Effector memory CD8-positive, alpha-beta T cell (primary cell): ENCODE measurements around the gene KIAA1586.
"Not testable (repeated sequence)": the region's sequence is repeated elsewhere in the genome, so short reads cannot be mapped to it uniquely, and the experiment has no call there.

Experiments
- ATAC-seq: fragments of 150-1000 bp; cut with Tn5 transposase; replicated peaks from 2 replicates; pipeline ENCODE4 v1.10.0; 2021; ENCODE audit warnings: mild to moderate bottlenecking, moderate library complexity
- DNase-seq, 3 experiments: peaks; one replicate each; pipeline ENCODE4 v3.0.0; 2021
- H3K27ac Mint-ChIP-seq, 2 donors: one replicate each; pipeline ENCODE4 v1.8.0; 2022; ENCODE audit warnings: mild to moderate bottlenecking in 2 of 2, mixed read lengths in 2 of 2, moderate library complexity in 2 of 2
- H3K27me3 Mint-ChIP-seq, 2 donors: one replicate each; pipeline ENCODE4 v1.8.0; 2022; ENCODE audit warnings: mixed read lengths in 2 of 2
- H3K36me3 Mint-ChIP-seq: one replicate; pipeline ENCODE4 v1.8.0; 2022; ENCODE audit warnings: mild to moderate bottlenecking, moderate library complexity, mixed read lengths; ENCODE audit not compliant: insufficient read depth
- H3K4me1 Mint-ChIP-seq, 2 donors: one replicate each; pipeline ENCODE4 v1.8.0; 2022; ENCODE audit warnings: low read depth in 2 of 2, mixed read lengths in 2 of 2
- H3K4me3 Mint-ChIP-seq, 2 donors: one replicate each; pipeline ENCODE4 v1.8.0; 2022; ENCODE audit warnings: mild to moderate bottlenecking in 2 of 2, mixed read lengths in 2 of 2, moderate library complexity in 2 of 2
- H3K9me3 Mint-ChIP-seq, 2 donors: one replicate each; pipeline ENCODE4 v1.8.0; 2022; ENCODE audit warnings: mixed read lengths in 2 of 2
- total RNA-seq, 9 experiments: gene quantifications; one replicate each; lab custom pipeline; 2026; lab: John Stamatoyannopoulos, UW

The KIAA1586 gene, protein sequence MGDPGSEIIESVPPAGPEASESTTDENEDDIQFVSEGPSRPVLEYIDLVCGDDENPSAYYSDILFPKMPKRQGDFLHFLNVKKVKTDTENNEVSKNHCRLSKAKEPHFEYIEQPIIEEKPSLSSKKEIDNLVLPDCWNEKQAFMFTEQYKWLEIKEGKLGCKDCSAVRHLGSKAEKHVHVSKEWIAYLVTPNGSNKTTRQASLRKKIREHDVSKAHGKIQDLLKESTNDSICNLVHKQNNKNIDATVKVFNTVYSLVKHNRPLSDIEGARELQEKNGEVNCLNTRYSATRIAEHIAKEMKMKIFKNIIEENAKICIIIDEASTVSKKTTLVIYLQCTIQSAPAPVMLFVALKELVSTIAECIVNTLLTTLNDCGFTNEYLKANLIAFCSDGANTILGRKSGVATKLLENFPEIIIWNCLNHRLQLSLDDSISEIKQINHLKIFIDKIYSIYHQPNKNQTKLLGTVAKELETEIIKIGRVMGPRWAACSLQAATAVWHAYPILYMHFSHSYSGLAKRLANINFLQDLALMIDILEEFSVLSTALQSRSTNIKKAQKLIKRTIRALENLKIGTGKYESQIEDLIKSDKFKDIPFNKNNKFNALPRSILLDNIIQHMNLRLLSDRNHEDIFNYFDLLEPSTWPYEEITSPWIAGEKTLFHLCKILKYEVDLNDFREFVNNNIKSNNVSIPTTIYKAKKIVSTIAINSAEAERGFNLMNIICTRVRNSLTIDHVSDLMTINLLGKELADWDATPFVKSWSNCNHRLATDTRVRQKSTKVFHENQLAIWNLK
- total RNA-seq: 6.7 to 24.7 (median 16.9) reads per million in 9 experiments

DNA sequence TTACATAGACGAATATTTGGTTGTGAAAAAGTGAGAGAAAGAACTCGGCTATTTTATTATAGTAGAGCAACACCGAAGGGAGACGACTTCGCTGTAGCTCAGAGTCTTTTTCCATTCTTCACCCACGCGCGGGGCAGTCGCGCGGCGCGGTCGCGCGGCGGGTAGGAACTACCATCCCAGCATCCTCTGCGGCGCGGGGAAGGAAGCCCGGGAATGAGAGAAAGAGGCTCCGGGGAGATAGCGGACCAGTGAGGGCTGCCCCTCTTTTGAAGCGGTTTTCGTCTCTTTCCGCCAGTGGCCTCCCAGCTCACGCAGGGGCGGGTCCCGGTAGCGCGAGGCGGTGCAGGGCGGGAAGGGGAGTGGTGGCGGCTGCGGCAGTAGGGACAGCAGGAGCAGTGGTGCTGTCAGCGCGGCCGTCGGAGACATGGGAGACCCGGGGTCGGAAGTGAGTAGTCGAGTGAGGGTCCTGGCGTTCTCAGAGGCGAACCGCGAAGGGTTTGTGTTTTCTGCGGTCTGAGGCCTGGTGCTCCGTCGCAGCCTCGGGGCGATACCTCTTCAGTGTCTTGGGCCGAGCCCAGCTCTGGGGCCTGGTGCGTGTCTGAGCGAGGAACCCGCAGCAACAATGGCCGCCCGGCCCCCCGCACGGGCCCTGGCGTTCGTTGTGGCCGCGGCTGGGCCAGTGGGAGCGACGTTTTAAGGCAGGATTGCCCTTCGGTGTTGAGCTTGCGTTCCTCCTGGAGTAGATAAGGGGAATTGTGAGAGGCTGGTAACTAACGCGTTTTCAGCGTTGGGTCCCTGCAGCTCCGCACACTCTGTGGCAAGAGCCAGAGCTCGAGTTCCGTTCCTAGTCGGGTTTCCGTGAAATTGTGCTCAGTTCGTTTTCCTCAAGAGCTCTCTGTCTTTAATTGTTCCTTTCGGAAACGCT, at the start of gene KIAA1586:
Gene KIAA1586, plus strand, starts transcription at position 362 of the 925 bp plus-strand sequence. Its CDS starts 63 bp downstream, at position 425.
- Mint-ChIP-seq H3K27me3 (peaks cover 15 to 20% of the 10 kb centered on the region in 2 donors), H3K4me3 (peak within 1 kb of the TSS; percentile 98)
- ATAC-seq: peak; percentile 88

DNA sequence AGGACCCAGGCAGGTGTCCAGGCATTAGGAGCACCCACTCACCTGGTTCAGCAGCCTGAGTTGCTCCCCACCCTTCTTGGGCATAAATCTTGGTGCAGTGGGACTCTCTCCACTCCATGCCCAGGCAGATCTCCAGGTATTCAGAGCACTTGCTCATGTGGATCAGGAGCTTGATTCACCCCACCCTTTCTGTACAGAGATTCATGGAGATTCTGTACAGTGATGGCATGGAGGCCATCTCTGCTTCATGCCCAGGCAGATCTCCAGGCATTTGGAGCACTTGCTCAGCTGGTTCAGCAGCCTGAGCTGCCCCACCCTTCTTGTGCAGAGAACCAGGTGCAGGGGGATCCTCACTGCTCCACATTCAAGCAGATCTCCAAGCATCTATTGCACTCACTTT, 47.4 kb upstream of the KIAA1586 start:
- no peaks in the 10 kb centered on the region for H3K36me3 Mint-ChIP-seq
- no peak overlapping the region for H3K27ac Mint-ChIP-seq
- ATAC-seq (no peak), DNase-seq (no peak)
- H3K27me3 Mint-ChIP-seq: peaks cover 38 to 55% of the 10 kb centered on the region in 2 donors
- no peaks in the 10 kb centered on the region for H3K4me1 Mint-ChIP-seq
- no peak overlapping the region for H3K4me3 Mint-ChIP-seq
- H3K9me3 Mint-ChIP-seq: no peaks in the 10 kb centered on the region

More for the DNA sequence above, at the start of gene KIAA1586:
- Mint-ChIP-seq H3K4me1 (peaks cover 18 to 20% of the 10 kb centered on the region in 2 donors), H3K36me3 (peaks cover 29% of the 10 kb centered on the region), H3K27ac (peak within 1 kb of the TSS; percentile 94 to 95)
- H3K9me3 Mint-ChIP-seq: not testable (repeated sequence)
- peak; percentile 58 to 70 (median 67) for DNase-seq

DNA sequence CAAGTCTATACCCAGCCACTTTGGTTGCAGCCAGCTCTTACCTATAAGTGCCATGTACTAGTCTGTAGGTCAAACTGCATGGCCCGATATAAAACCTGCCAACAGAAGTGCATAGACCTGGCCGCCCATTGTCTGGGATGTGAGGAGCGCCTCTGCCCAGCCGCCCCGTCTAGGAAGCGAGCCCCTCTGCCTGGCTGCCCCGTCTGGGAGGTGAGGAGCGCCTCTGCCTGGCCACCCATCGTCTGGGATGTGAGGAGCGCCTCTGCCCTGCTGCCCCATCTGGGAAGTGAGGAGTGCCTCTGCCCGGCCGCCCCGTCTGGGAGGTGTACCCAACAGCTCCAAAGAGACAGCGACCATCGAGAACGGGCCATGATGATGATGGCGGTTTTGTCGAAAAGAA, 46.7 kb upstream of the KIAA1586 start:
- not testable (repeated sequence) for H3K9me3 Mint-ChIP-seq, H3K36me3 Mint-ChIP-seq, H3K4me1 Mint-ChIP-seq, H3K27ac Mint-ChIP-seq, H3K4me3 Mint-ChIP-seq, ATAC-seq, DNase-seq
- H3K27me3 Mint-ChIP-seq: peaks cover 45 to 53% of the 10 kb centered on the region in 2 donors

DNA sequence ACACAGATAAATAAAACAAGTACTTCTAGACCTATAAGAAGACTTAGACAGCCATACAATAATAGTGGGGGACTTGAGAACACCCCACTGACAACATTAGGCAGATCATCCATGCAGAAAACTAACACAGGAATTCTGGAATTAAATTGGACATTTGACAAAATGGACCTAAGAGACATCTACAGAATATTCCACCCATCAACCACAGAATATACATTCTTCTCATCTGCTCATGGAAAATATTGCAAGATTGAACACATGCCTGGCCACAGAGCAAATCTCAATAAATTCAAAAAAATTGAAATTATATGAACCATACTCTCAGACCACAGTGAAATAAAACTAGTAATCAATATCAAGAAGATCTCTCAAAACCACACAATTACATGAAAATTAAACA, 44.3 kb upstream of the KIAA1586 start:
- H3K9me3 Mint-ChIP-seq: no peaks in the 10 kb centered on the region
- no peak for DNase-seq
- H3K27me3 Mint-ChIP-seq: peaks cover 29 to 49% of the 10 kb centered on the region in 2 donors
- no peaks in the 10 kb centered on the region for H3K4me1 Mint-ChIP-seq
- no peak overlapping the region for H3K27ac Mint-ChIP-seq
- no peaks in the 10 kb centered on the region for H3K36me3 Mint-ChIP-seq
- no peak overlapping the region for H3K4me3 Mint-ChIP-seq
- ATAC-seq: no peak

DNA sequence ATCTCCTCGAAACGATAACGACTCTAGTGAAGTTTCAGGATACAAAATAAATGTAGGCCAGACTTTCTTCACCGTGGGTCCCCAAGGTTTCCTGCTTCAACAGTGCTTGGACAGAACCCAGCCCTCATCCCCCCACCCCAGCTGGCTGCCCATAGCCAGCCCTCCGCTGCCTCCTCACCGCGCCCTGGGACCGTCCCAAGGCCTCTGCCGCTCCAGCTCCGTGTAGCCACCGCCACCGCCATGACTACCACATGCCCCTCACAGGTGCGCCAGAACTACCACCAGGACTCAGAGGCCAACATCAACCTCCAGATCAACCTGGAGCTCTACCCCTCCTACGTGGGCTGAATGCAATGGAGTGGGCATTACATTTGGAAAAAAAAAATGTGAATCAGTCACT, 42.2 kb upstream of the KIAA1586 start:
- Mint-ChIP-seq H3K27ac (no peak overlapping the region), H3K9me3 (no peaks in the 10 kb centered on the region), H3K27me3 (peaks cover 38 to 51% of the 10 kb centered on the region in 2 donors), H3K4me3 (no peak overlapping the region), H3K4me1 (no peaks in the 10 kb centered on the region), H3K36me3 (no peaks in the 10 kb centered on the region)
- ATAC-seq (no peak), DNase-seq (no peak)

DNA sequence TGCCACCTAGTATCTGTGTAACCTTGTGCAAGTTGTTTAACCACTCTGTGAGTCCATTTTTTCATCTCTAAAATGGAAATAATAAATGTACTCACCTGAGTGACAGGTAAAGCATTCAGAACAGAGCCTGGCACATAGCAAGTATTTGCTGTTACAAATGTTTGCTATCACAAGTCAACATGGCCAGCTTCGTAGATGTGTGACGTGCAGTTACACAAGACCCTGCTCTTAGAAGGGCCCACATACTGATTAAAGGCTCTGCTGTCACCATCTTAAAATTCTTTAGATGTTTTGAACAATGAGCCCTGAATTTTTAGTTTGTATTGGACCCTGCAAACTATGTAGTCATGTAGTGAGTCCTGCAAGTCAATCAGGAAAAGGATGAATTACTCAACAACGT, 40.4 kb upstream of the KIAA1586 start:
- Mint-ChIP-seq H3K27me3 (peaks cover 48 to 61% of the 10 kb centered on the region in 2 donors), H3K27ac (no peak overlapping the region), H3K36me3 (no peaks in the 10 kb centered on the region), H3K9me3 (no peaks in the 10 kb centered on the region), H3K4me3 (no peak overlapping the region), H3K4me1 (no peaks in the 10 kb centered on the region)
- ATAC-seq (no peak), DNase-seq (no peak)

DNA sequence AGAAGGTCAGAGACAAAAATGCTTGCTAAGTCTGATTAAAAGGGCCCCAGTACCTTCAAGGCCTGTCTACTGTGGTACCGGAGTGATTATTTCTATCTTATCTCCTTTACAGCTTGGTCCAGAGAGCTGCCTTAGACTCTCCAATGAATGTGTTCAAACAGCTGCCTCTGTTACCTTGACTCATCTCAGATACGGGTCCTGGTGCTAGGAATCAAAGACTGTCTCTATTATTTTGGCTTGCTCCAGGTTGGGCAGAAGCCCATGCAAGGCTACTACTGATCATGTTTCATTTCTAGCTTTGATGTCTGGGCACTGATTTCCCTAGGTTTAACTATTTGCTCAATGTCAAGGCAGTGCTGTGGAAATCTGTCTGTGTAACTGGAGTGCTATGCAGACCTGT, 38.4 kb upstream of the KIAA1586 start:
- not testable (repeated sequence) for H3K36me3 Mint-ChIP-seq, DNase-seq, ATAC-seq, H3K27ac Mint-ChIP-seq, H3K9me3 Mint-ChIP-seq, H3K4me1 Mint-ChIP-seq, H3K4me3 Mint-ChIP-seq
- peaks cover 31 to 45% of the 10 kb centered on the region in 2 donors for H3K27me3 Mint-ChIP-seq

DNA sequence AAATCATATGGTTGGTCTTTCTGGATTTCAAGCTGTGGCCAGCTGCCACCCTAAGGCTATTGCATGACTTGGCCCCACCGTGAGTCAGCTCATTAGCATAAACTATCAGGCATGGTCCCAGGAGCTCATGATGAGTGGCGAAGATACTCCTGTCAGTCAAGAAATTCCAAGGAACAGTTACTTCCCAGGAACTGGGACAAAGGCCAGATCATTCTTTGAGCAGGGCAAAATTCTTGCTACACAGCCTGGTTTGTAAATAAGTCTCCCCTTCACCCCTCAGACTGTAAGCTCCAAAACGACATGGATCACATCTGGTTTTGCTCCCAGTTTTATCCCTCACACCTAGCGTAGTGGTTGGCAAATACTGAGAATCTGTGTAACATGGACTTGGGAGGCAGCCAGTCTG, 33.0 kb upstream of the KIAA1586 start:
- Mint-ChIP-seq H3K4me3 (no peak overlapping the region), H3K9me3 (no peaks in the 10 kb centered on the region), H3K27ac (no peak overlapping the region), H3K4me1 (no peaks in the 10 kb centered on the region), H3K36me3 (no peaks in the 10 kb centered on the region), H3K27me3 (peaks cover 26 to 28% of the 10 kb centered on the region in 2 donors)
- ATAC-seq (no peak), DNase-seq (no peak)

DNA sequence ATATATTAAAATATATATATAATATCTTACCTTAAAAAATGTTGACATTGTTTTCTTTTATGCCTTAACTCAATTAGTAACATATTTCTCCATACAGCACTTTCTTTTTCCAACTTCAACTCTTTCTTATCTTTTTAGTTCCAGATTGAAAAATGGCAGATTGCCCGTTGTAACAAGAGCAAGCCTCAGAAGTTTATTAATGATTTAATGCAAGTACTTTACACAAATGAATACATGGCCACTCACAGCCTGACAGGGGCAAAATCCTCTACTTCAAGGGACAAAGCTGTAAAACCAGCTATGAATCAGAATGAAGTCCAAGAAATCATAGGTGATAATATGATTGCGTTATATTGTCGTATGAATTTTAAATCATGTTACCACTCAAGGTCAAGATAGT, 29.4 kb upstream of the KIAA1586 start:
- H3K27ac Mint-ChIP-seq: no peak overlapping the region
- no peaks in the 10 kb centered on the region for H3K9me3 Mint-ChIP-seq
- no peak overlapping the region for H3K4me3 Mint-ChIP-seq
- H3K4me1 Mint-ChIP-seq: no peaks in the 10 kb centered on the region
- ATAC-seq (no peak), DNase-seq (no peak)
- peaks cover 15 to 16% of the 10 kb centered on the region in 2 donors for H3K27me3 Mint-ChIP-seq
- H3K36me3 Mint-ChIP-seq: no peaks in the 10 kb centered on the region

DNA sequence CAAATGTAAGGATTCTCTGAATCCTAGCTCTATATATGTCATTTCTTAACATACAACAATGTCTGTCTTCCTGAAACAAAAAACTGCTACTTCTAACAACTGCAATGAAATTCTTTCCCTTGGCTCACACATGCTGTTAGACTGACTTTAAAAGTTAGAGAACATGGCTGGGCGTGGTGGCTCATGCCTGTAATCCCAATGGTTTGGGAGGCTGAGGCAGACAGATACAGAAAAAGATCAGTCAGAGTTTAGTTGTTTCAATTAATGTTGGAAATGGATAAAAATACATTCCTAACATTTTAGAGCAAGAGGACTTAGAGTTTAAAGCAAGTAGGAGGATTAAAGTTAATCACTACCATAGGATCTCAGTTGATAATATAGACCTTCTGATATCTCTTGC, 28.7 kb upstream of the KIAA1586 start:
- DNase-seq (no peak), ATAC-seq (no peak)
- Mint-ChIP-seq H3K36me3 (no peaks in the 10 kb centered on the region), H3K27ac (no peak overlapping the region), H3K27me3 (peaks cover 15% of the 10 kb centered on the region in 2 donors), H3K4me3 (no peak overlapping the region), H3K4me1 (no peaks in the 10 kb centered on the region), H3K9me3 (no peaks in the 10 kb centered on the region)

DNA sequence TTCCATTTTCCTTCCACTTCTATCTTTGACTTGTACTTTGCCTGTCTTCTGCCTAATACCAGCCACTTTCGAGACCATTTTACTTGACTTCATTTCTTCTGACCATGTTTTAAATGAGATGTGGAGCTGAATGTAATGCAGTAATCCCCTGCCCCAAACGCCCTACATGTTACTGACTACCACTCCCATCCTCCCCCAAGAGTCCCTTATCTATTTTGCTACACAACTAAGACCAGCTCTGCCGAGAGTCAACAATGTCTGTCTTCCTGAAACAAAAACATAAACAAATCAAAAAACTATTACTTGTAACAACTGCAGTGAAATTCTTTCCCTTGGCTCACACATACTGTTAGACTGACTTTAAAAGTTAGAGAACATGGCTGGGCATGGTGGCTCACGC, 27.1 kb upstream of the KIAA1586 start:
- Mint-ChIP-seq H3K9me3 (peaks cover under 1 to 1% of the 10 kb centered on the region in 2 donors), H3K27ac (no peak overlapping the region), H3K4me3 (no peak overlapping the region), H3K4me1 (no peaks in the 10 kb centered on the region), H3K27me3 (peaks cover 8% of the 10 kb centered on the region in 2 donors), H3K36me3 (no peaks in the 10 kb centered on the region)
- DNase-seq (no peak), ATAC-seq (no peak)

DNA sequence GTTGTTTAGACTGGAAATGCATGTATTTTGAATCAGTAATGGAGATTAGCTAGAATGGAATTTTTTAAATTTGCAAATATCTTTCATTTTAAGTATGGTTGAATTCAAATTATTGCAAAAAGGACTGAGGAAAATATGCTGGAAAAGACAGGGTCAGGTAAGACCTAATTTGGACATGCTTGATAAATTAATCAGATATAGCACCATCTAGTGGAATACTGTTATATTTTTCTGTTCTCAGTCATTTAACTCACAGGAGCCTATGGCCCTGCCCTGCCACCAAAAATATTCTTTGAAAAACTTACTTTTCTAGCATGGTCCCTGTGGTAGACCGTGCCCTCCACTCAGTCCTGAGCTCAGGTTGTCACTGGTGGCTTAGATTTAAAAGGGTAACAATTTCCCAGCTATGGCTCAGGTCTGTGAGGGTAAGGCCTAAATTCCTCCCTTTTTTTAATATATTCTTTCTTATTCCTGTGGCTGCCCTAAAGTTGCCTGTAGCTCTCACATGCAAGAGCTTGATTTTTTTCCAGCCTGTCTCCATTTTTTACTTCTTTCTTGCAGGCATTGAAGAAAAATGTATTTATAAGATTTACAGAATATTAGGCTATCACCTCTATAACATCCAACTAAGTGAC, 25.3 kb upstream of the KIAA1586 start:
- peak; percentile 56 for ATAC-seq
- no peaks in the 10 kb centered on the region for H3K4me1 Mint-ChIP-seq
- no peak overlapping the region for H3K27ac Mint-ChIP-seq
- DNase-seq: no peak
- no peaks in the 10 kb centered on the region for H3K36me3 Mint-ChIP-seq
- H3K4me3 Mint-ChIP-seq: no peak overlapping the region
- peaks cover 7 to 10% of the 10 kb centered on the region in 2 donors for H3K9me3 Mint-ChIP-seq
- peaks cover 10 to 17% of the 10 kb centered on the region in 2 donors for H3K27me3 Mint-ChIP-seq
